ENCODE results near the gene FOXD2.

FOXD2 gene

DNA sequence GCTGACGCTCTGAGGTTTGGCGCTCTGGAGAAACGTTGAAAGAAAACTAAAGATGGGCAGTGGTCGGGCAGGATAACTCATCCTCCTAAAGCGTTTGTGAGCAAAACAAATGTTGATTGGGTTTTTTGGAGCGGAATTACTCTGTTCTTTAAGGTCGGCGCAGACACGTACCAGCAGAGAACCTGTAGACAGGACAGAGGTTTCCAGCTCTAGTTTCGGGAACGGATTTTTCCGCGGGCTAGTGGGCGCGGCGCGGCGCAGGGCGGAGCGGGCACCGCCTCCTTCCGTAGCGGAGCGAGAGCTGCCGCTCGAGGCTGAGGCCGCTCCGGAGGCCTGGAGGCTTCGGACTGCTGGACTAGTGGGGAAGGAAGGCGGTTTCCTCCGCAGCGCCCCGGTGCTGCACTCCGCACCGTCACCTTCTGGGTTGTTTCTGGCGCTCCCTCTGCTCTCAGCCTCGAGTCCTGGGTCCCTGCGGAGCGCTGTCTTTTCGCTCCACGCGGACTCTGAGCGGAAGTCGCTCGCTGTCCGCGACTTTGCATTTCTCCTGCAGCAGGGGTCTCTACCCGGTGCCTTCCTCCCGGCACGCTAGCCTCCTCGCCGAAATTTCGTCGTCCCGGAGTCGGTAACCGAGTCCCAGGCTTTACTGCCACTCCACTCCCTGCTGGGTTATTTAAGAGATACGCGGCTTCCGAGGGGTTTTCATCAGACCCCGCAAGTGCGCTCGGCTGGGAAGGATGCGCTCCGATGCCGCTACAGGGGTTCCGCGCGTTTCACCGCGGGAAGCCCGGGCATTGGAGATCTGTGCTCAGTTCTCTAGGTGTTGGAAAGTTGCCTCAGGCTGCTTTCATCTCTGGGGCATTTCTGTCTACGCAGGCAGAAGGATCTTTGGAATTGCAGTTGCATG, 7.0 kb downstream of the FOXD2 start:
- Histone ChIP-seq H3K4me3 (ENCODE audit: low read length in 2 of 2) (peak overlapping the region in 1 of 2 donors; percentile 7), H3K36me3 (replicated peaks in 1 of 2; ENCODE audit: control insufficient read depth in 2 of 2, insufficient read depth in 2 of 2, low read length in 2 of 2) (no peaks in the 10 kb centered on the region), H2BK12ac (ENCODE audit: low read length) (no peak overlapping the region), H3K14ac (ENCODE audit: low read length) (no peak overlapping the region), H2AFZ (ENCODE audit: low read length) (peak overlapping the region; percentile 85), H3K27ac (replicated peaks; ENCODE audit: low read length) (no peak overlapping the region), H3K79me1 (ENCODE audit: low read depth, low read length) (no peaks in the 10 kb centered on the region), H3K4me1 (ENCODE audit: control insufficient read depth in 2 of 2, insufficient read depth in 1 of 2, low read depth in 1 of 2, low read length in 2 of 2) (peaks cover 6 to 13% of the 10 kb centered on the region in 2 donors), H3K9me3 (replicated peaks in 1 of 2; ENCODE audit: control insufficient read depth in 2 of 2, insufficient read depth in 1 of 2, low read depth in 1 of 2, low read length in 2 of 2) (peaks cover 0 to 3% of the 10 kb centered on the region in 2 donors), H3K9ac (ENCODE audit: low read depth, low read length, poor library complexity) (no peak overlapping the region), H3K23ac (ENCODE audit: low read depth, low read length, poor library complexity) (no peak overlapping the region), H3K4ac (ENCODE audit: low read length) (no peak overlapping the region), H2AK5ac (ENCODE audit: low read depth, low read length) (no peak overlapping the region), H4K91ac (ENCODE audit: low read depth, low read length, poor library complexity) (no peak overlapping the region), H3K27me3 (ENCODE audit: control insufficient read depth in 3 of 3, insufficient read depth in 3 of 3, low read depth in 1 of 3, low read length in 3 of 3) (peaks cover 63 to 100% (median 95%) of the 10 kb centered on the region in 3 experiments), H3K4me2 (ENCODE audit: insufficient read depth, low read length, poor library complexity, severe bottlenecking) (peak overlapping the region; percentile 58), H2BK15ac (ENCODE audit: low read length) (no peak overlapping the region), H2BK5ac (ENCODE audit: low read length) (no peak overlapping the region), H3K18ac (ENCODE audit: low read length) (peak overlapping the region; percentile 27), H4K8ac (ENCODE audit: low read depth, low read length) (no peak overlapping the region), H2BK120ac (ENCODE audit: low read depth, low read length) (no peak overlapping the region)
- DNase-seq (ENCODE audit: low spot score): no peak
- no CpG with 5 or more reads among the region's 73 CpGs for WGBS, 2 donors (ENCODE audit: extremely low coverage in 2 of 2, insufficient read length in 2 of 2, insufficient replicate concordance in 1 of 2)

DNA sequence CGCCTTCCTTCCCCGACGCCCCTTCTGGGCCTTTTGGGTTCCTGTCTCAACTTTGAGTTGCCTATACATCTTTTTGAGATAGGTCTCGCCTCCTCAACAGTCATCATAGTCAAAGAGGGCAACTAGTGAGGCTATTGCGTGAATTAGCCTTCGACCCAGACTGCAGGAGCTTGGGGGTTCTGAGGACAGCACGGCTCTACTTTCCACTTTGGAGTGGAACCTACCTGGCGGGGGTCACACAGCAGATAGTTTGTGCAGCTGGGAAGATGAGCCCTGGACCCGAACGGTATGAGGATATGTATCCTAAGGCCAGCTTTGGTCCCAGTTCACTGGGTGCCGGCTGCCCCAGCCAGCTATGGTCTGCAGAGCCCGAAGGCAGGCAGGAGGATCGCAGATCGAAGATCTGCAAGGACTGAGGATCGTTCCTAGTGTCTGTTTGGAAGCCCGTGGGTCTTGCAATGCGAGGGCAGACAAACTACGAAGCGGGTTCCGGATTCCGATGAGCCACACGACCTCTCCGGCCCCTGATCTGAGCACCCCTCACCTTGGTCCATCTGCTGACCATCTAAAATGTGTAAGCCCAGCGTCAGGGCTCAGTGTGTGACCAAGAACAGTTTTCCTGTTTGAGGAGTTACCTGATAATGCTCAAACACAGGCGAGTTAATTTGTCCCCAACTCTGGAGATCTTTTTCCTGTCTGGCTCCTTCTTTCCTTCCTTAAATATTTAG, 8.1 kb downstream of the FOXD2 start:
- H4K8ac ChIP-seq (ENCODE audit: low read depth, low read length): no peak overlapping the region
- no peak overlapping the region for H3K18ac ChIP-seq (ENCODE audit: low read length)
- no peak overlapping the region for H3K4me2 ChIP-seq (ENCODE audit: insufficient read depth, low read length, poor library complexity, severe bottlenecking)
- H2AK5ac ChIP-seq (ENCODE audit: low read depth, low read length): no peak overlapping the region
- no peaks in the 10 kb centered on the region for H3K36me3 ChIP-seq (replicated peaks in 1 of 2; ENCODE audit: control insufficient read depth in 2 of 2, insufficient read depth in 2 of 2, low read length in 2 of 2)
- H3K4me1 ChIP-seq (ENCODE audit: control insufficient read depth in 2 of 2, insufficient read depth in 1 of 2, low read depth in 1 of 2, low read length in 2 of 2): peaks cover 10 to 13% of the 10 kb centered on the region in 2 donors
- H3K23ac ChIP-seq (ENCODE audit: low read depth, low read length, poor library complexity): no peak overlapping the region
- H2BK12ac ChIP-seq (ENCODE audit: low read length): no peak overlapping the region
- H3K4me3 ChIP-seq (ENCODE audit: low read length in 2 of 2): no peak overlapping the region
- H2BK120ac ChIP-seq (ENCODE audit: low read depth, low read length): no peak overlapping the region
- no peak overlapping the region for H3K27ac ChIP-seq (replicated peaks; ENCODE audit: low read length)
- H2AFZ ChIP-seq (ENCODE audit: low read length): no peak overlapping the region
- no peak for DNase-seq (ENCODE audit: low spot score)
- H3K9ac ChIP-seq (ENCODE audit: low read depth, low read length, poor library complexity): no peak overlapping the region
- peaks cover 0 to 6% of the 10 kb centered on the region in 2 donors for H3K9me3 ChIP-seq (replicated peaks in 1 of 2; ENCODE audit: control insufficient read depth in 2 of 2, insufficient read depth in 1 of 2, low read depth in 1 of 2, low read length in 2 of 2)
- no peak overlapping the region for H2BK5ac ChIP-seq (ENCODE audit: low read length)
- peaks cover 58 to 100% (median 95%) of the 10 kb centered on the region in 3 experiments for H3K27me3 ChIP-seq (ENCODE audit: control insufficient read depth in 3 of 3, insufficient read depth in 3 of 3, low read depth in 1 of 3, low read length in 3 of 3)
- H3K14ac ChIP-seq (ENCODE audit: low read length): no peak overlapping the region
- H2BK15ac ChIP-seq (ENCODE audit: low read length): no peak overlapping the region
- no peaks in the 10 kb centered on the region for H3K79me1 ChIP-seq (ENCODE audit: low read depth, low read length)
- H3K4ac ChIP-seq (ENCODE audit: low read length): no peak overlapping the region
- no CpG with 5 or more reads among the region's 25 CpGs for WGBS, 2 donors (ENCODE audit: extremely low coverage in 2 of 2, insufficient read length in 2 of 2, insufficient replicate concordance in 1 of 2)
- no peak overlapping the region for H4K91ac ChIP-seq (ENCODE audit: low read depth, low read length, poor library complexity)

DNA sequence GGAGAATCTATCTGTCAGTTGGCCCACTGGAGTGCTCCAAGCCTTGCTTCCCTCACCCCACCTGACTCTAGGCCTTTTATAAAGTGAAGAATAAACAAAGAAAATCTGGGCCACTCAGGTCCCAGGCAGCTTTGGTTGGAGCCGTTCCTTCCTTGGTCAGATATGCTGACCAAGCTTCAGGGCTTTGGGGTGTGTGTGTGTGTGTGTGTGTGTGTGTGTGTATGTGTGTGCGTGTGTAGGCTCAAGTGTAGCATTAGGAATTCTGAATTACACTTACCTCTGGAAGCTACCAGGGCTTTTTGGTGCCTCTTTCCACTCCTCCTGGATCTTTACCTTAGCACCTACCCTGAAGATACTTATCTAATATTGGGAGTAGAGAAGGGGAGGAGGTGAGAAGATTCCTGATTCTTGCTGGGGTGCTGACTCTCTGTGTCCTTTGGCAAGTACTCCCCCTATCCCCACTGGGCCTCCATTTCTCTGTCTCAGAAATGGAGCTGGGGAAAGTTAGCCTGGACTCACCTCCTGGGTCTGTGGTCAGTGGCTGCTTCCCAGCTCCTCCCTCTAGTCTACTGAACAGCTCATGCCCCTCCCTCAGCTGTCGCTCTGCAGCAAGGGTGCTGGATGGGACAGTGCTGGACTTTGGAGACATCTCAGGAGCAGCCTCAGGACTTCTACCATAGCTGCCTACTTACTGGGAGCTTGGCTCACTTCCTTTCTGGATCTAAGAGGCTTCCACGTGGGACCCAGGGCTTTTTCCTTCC, 10.8 kb downstream of the FOXD2 start:
- Histone ChIP-seq H3K9me3 (replicated peaks in 1 of 2; ENCODE audit: control insufficient read depth in 2 of 2, insufficient read depth in 1 of 2, low read depth in 1 of 2, low read length in 2 of 2) (peaks cover 0 to 5% of the 10 kb centered on the region in 2 donors), H3K14ac (ENCODE audit: low read length) (no peak overlapping the region), H3K36me3 (replicated peaks in 1 of 2; ENCODE audit: control insufficient read depth in 2 of 2, insufficient read depth in 2 of 2, low read length in 2 of 2) (no peaks in the 10 kb centered on the region), H2BK5ac (ENCODE audit: low read length) (no peak overlapping the region), H3K27me3 (ENCODE audit: control insufficient read depth in 3 of 3, insufficient read depth in 3 of 3, low read depth in 1 of 3, low read length in 3 of 3) (peaks cover 39 to 90% (median 82%) of the 10 kb centered on the region in 3 experiments), H2BK120ac (ENCODE audit: low read depth, low read length) (no peak overlapping the region), H2AFZ (ENCODE audit: low read length) (no peak overlapping the region), H3K79me1 (ENCODE audit: low read depth, low read length) (no peaks in the 10 kb centered on the region), H4K91ac (ENCODE audit: low read depth, low read length, poor library complexity) (no peak overlapping the region), H2AK5ac (ENCODE audit: low read depth, low read length) (no peak overlapping the region), H3K4me1 (ENCODE audit: control insufficient read depth in 2 of 2, insufficient read depth in 1 of 2, low read depth in 1 of 2, low read length in 2 of 2) (peaks cover 10 to 12% of the 10 kb centered on the region in 2 donors), H3K27ac (replicated peaks; ENCODE audit: low read length) (no peak overlapping the region), H2BK12ac (ENCODE audit: low read length) (no peak overlapping the region), H3K4me2 (ENCODE audit: insufficient read depth, low read length, poor library complexity, severe bottlenecking) (no peak overlapping the region), H3K4ac (ENCODE audit: low read length) (no peak overlapping the region), H2BK15ac (ENCODE audit: low read length) (no peak overlapping the region), H3K4me3 (ENCODE audit: low read length in 2 of 2) (no peak overlapping the region), H3K23ac (ENCODE audit: low read depth, low read length, poor library complexity) (peak overlapping the region; percentile 3), H3K9ac (ENCODE audit: low read depth, low read length, poor library complexity) (no peak overlapping the region), H3K18ac (ENCODE audit: low read length) (no peak overlapping the region), H4K8ac (ENCODE audit: low read depth, low read length) (no peak overlapping the region)
- no CpG with 5 or more reads among the region's 4 CpGs for WGBS, 2 donors (ENCODE audit: extremely low coverage in 2 of 2, insufficient read length in 2 of 2, insufficient replicate concordance in 1 of 2)
- DNase-seq (ENCODE audit: low spot score): no peak

Data from neuronal stem cell (in vitro differentiated cells).